ENCODE data around the gene TULP1. TPM values are rescaled to one million over a fixed set of nuclear protein-coding genes. Genes with fewer than 3 reads are reported as not detected.

The TULP1 gene
- total and polyA plus RNA-seq, 2 donors from 2014 or later: not detected

- intact Hi-C loops (cut with DNase I): no loop called here
- FAIRE-seq: no peak
- Histone ChIP-seq H3K9ac (ENCODE audit: low read length in 3 of 3) (peak overlapping the region in 1 of 3 donors; percentile 35), H3K27me3 (ENCODE audit: control insufficient read depth, insufficient read depth, low read length) (no peaks in the 10 kb centered on the region), H3K4me1 (ENCODE audit: control insufficient read depth in 2 of 3, insufficient read depth in 2 of 3, low read depth in 1 of 3, low read length in 3 of 3) (peaks cover 7 to 31% (median 8%) of the 10 kb centered on the region in 3 donors), H3K4me3 (ENCODE audit: low read length in 3 of 3) (no peak overlapping the region), H3K9me3 (ENCODE audit: control insufficient read depth in 2 of 3, insufficient read depth in 1 of 3, low read length in 3 of 3) (no peaks in the 10 kb centered on the region), H3K36me3 (ENCODE audit: control insufficient read depth in 2 of 3, insufficient read depth in 3 of 3, low read length in 3 of 3) (no peaks in the 10 kb centered on the region), H3K27ac (ENCODE audit: low read depth in 2 of 2, low read length in 2 of 2) (no peak overlapping the region)
- no peak for TF ChIP-seq CTCF (IDR thresholded peaks at IDR 0.05; ENCODE audit: borderline replicate concordance, extremely low read depth, insufficient read depth)
- no peak for DNase-seq
These were observed 18.5 kb downstream of the TULP1 start for GRCh38 chr6:35494161-35494563.

- intact Hi-C loops (cut with DNase I): no loop called here
- no peak overlapping the region for H3K4me3 ChIP-seq (ENCODE audit: low read length in 3 of 3)
- no peaks in the 10 kb centered on the region for H3K27me3 ChIP-seq (ENCODE audit: control insufficient read depth, insufficient read depth, low read length)
- H3K4me1 ChIP-seq (ENCODE audit: control insufficient read depth in 2 of 3, insufficient read depth in 2 of 3, low read depth in 1 of 3, low read length in 3 of 3): peaks cover 5 to 31% (median 8%) of the 10 kb centered on the region in 3 donors
- no peak for DNase-seq
- TF ChIP-seq CTCF (IDR thresholded peaks at IDR 0.05; ENCODE audit: borderline replicate concordance, extremely low read depth, insufficient read depth): no peak
- no peak overlapping the region for H3K9ac ChIP-seq (ENCODE audit: low read length in 3 of 3)
- FAIRE-seq: no peak
- no peaks in the 10 kb centered on the region for H3K36me3 ChIP-seq (ENCODE audit: control insufficient read depth in 2 of 3, insufficient read depth in 3 of 3, low read length in 3 of 3)
- no peaks in the 10 kb centered on the region for H3K9me3 ChIP-seq (ENCODE audit: control insufficient read depth in 2 of 3, insufficient read depth in 1 of 3, low read length in 3 of 3)
- no peak overlapping the region for H3K27ac ChIP-seq (ENCODE audit: low read depth in 2 of 2, low read length in 2 of 2)
These were observed 19.3 kb downstream of the TULP1 start for GRCh38 chr6:35493307-35493983.

GRCh38 chr6:35492974-35493284 is 19.8 kb downstream of the TULP1 start:
- intact Hi-C loops (cut with DNase I): no loop called here
- H3K4me3 ChIP-seq (ENCODE audit: low read length in 3 of 3): no peak overlapping the region
- TF ChIP-seq CTCF (IDR thresholded peaks at IDR 0.05; ENCODE audit: borderline replicate concordance, extremely low read depth, insufficient read depth): no peak
- FAIRE-seq (no peak), DNase-seq (no peak)
- H3K9me3 ChIP-seq (ENCODE audit: control insufficient read depth in 2 of 3, insufficient read depth in 1 of 3, low read length in 3 of 3): no peaks in the 10 kb centered on the region
- H3K9ac ChIP-seq (ENCODE audit: low read length in 3 of 3): no peak overlapping the region
- no peaks in the 10 kb centered on the region for H3K27me3 ChIP-seq (ENCODE audit: control insufficient read depth, insufficient read depth, low read length)
- no peaks in the 10 kb centered on the region for H3K36me3 ChIP-seq (ENCODE audit: control insufficient read depth in 2 of 3, insufficient read depth in 3 of 3, low read length in 3 of 3)
- H3K4me1 ChIP-seq (ENCODE audit: control insufficient read depth in 2 of 3, insufficient read depth in 2 of 3, low read depth in 1 of 3, low read length in 3 of 3): peaks cover 5 to 27% (median 8%) of the 10 kb centered on the region in 3 donors
- H3K27ac ChIP-seq (ENCODE audit: low read depth in 2 of 2, low read length in 2 of 2): no peak overlapping the region
